ENCODE data around the gene ACAT2.
"Not testable (repeated sequence)": the region's sequence is repeated elsewhere in the genome, so short reads cannot be mapped to it uniquely, and the experiment has no call there.

The ACAT2 gene

GRCh38 chr6:159816775-159817174 is 54.9 kb downstream of the ACAT2 start:
- DNase-seq = not testable (repeated sequence)

- no peak for DNase-seq
These were observed 56.3 kb downstream of the ACAT2 start for GRCh38 chr6:159817951-159818739.

- DNase-seq = no peak
These were observed 57.3 kb downstream of the ACAT2 start for GRCh38 chr6:159819098-159819497.

- peak; percentile 99 for DNase-seq
These were observed 58.2 kb downstream of the ACAT2 start for GRCh38 chr6:159819932-159820640.

GRCh38 chr6:159821122-159821521 is 59.3 kb downstream of the ACAT2 start:
- DNase-seq = peak; percentile 47

- no peak for DNase-seq
These were observed 59.9 kb downstream of the ACAT2 start for GRCh38 chr6:159821726-159822125.

- DNase-seq = no peak
These were observed 62.1 kb downstream of the ACAT2 start for GRCh38 chr6:159823953-159824352.

GRCh38 chr6:159824690-159825089 is 62.8 kb downstream of the ACAT2 start:
- DNase-seq = not testable (repeated sequence)

- no peak for DNase-seq
These were observed 64.2 kb downstream of the ACAT2 start for GRCh38 chr6:159826004-159826403.

- DNase-seq = no peak
These were observed 65.3 kb downstream of the ACAT2 start for GRCh38 chr6:159826968-159827647.

- DNase-seq = no peak
These were observed 66.2 kb downstream of the ACAT2 start for GRCh38 chr6:159828074-159828473.

Measured in MV-4-11 (cell line).